Stimulated activated CD4-positive, alpha-beta T cell treated with anti-CD3 and anti-CD28 coated beads, Interleukin-2, amount 100 ng/mL, for 24 hours (primary cell): ENCODE measurements around the gene NFIX.
A peak's percentile ranks its signal among the peaks of the same experiment; 100 is the strongest.
"Not testable (repeated sequence)": the region's sequence is repeated elsewhere in the genome, so short reads cannot be mapped to it uniquely, and the experiment has no call there.

Experiments used
- DNase-seq, 2 donors: peaks; one replicate each; pipeline ENCODE4 v3.0.0-alpha.2; 2020

NFIX gene

GRCh38 chr19:12994701-12995595, at the start of gene NFIX:
NFIX (plus strand) TSS chr19:12995475; CDS start chr19:12995838, 363 bp downstream.
- DNase-seq = peak; percentile 63 to 74

- DNase-seq = peak; percentile 98 to 99
Measured at GRCh38 chr19:12945479-12946091, 49.7 kb upstream of the NFIX start, which contains the start of gene RAD23A. RAD23A (plus strand) TSS chr19:12945862; CDS start chr19:12945949, 87 bp downstream.

GRCh38 chr19:12946092-12946721, 49.1 kb upstream of the NFIX start:
- DNase-seq = peak; percentile 66 to 68

- no peak for DNase-seq
Measured at GRCh38 chr19:12946731-12947496, 48.4 kb upstream of the NFIX start.

GRCh38 chr19:12947702-12948611, 47.3 kb upstream of the NFIX start:
- no peak for DNase-seq

- no peak for DNase-seq
Measured at GRCh38 chr19:12948612-12949362, 46.5 kb upstream of the NFIX start.

- DNase-seq = no peak
Measured at GRCh38 chr19:12949363-12950283, 45.7 kb upstream of the NFIX start.

GRCh38 chr19:12952050-12952449, 43.2 kb upstream of the NFIX start:
- not testable (repeated sequence) for DNase-seq

- no peak for DNase-seq
Measured at GRCh38 chr19:12952488-12953137, 42.7 kb upstream of the NFIX start.

- DNase-seq = no peak
Measured at GRCh38 chr19:12953138-12953798, 42.0 kb upstream of the NFIX start.

GRCh38 chr19:12953799-12954611, 41.3 kb upstream of the NFIX start:
- DNase-seq = no peak

GRCh38 chr19:12954612-12954962, 40.7 kb upstream of the NFIX start:
- DNase-seq = no peak

- DNase-seq = not testable (repeated sequence)
Measured at GRCh38 chr19:12955575-12955974, 39.7 kb upstream of the NFIX start.

GRCh38 chr19:12955996-12956395, 39.3 kb upstream of the NFIX start:
- no peak for DNase-seq

GRCh38 chr19:12956446-12957388, 38.6 kb upstream of the NFIX start, which contains the start of gene GADD45GIP1:
GADD45GIP1 (minus strand) TSS chr19:12957223; CDS start chr19:12957212, 11 bp downstream.
- peak; percentile 86 to 90 for DNase-seq

GRCh38 chr19:12957389-12957952, 37.8 kb upstream of the NFIX start:
- DNase-seq = peak in 1 of 2 donors; percentile 37
